GM18861 (cell line): ENCODE data around the gene SPDYE4.

Experiments
- ATAC-seq: cut with Tn5 transposase; IDR thresholded peaks from one replicate; pipeline ENCODE4 v1.9.1; 2021; ENCODE audit not compliant: unreplicated experiment

Gene SPDYE4

DNA sequence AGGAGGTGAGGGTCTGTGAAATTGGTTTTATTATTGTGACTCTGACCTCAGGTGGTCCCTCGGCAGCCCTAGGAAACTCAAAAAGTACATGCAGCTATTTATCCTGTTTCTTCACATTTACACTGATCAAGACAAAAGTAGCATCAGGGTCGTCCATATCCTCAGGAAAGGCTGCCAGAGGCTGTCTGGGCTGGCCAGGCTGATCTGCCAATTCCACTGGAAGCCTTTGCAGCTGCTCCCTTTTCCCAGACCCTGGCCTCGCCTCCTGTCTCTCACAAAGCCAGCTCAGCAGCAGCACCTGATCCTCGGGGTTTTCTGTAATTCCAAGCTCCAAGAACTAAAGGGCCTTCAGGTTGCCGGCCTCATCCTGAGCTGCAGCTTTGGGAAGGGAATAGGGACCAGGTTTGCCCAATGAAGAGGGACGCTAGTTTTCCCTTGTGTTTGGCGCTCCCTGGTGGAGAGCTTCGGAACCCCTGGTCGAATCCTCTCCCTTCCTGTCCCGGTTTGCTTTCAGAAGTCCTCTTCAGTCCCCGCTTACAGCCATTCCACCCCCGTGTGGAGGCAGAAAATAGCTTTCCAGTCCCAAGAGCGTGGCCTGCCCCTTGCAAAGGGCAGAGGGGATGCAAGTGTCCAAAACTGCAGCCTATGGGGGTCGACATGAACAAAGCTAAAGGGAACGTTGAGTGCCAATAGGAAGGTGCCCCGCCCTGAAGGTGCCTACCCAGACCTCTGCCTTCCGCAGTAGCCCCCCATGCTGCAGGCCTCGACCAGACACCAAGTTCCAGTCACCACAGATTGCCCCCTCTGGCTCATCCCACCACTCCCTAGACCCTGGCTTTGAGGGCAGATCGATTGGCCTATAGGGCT lies 27.4 kb upstream of the SPDYE4 start:
- no peak for ATAC-seq

DNA sequence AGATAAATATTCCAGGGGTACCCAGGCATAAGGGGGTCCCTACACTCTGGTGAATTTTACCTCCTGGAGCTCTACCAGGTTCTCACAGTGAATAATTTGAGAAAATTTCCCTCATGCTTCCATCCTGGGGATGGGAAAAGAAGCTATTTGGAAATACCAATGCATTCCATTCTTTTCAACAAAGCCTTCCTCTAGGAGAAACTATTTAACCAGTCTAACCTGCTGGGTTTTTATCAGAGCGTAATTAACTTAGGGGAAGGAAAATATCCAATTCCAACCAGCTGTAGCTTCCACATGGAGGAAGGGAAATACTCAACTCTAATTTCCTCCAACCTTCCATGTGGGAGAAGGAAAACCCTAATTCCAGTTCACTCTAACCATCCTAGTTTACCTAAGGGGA lies 23.8 kb upstream of the SPDYE4 start:
- ATAC-seq, result no peak

DNA sequence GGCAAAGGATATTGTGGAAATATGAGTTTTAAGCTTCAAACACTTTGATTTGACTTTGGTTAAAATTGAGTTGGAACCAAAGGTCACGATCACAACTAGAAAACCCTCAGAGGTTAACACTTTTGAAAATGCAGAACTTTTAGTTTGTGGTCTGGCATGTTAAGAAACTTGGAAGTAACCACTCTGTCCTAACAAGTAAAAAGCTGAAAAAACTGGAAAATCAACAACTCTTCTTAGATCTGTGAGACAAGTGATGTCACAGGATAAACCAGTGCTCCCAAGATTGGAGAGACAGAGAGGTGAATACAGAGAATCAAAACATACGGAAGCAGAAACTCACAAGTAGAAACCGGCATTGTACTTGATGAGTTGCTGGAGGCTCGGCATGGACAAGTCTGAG lies 23.4 kb upstream of the SPDYE4 start:
- ATAC-seq, result no peak

DNA sequence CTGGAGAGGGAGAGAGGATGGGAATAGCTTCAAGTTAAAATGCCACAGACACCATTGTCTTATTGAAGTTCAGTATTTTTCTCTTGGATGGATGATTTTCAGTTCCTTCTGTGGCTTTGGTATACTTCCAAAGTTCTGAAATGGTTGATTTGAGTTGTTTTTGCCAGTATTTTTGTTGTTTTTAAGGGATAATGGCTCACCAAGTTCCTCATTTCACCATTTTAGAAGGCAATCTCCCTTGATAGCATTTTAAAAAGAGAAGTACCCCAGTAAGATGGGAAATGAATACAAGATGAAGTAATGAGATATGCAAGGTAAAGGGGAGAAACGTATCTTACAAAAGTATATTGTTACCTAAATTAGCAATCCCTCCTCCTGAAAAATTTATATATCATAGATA lies 18.5 kb upstream of the SPDYE4 start:
- no peak for ATAC-seq

DNA sequence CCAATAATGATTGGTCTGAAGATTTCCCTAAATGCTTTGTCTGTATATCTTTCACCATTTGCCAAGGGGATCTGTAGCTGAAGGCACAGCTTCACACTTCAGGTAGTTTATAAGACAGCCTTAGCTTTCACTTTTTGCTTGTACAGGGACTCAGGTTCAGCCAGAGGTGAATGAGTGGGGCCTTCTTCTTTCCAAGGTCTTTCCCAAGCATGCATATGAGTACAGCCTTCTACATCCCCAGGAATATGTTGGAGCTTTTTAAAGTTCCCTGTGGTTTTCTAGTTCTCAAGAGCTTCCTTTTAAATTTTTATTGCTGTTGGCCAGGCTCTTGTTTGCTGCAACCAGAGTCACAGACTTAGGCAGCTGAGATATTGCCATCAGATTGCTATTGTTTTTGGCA lies 17.9 kb upstream of the SPDYE4 start:
- no peak for ATAC-seq

DNA sequence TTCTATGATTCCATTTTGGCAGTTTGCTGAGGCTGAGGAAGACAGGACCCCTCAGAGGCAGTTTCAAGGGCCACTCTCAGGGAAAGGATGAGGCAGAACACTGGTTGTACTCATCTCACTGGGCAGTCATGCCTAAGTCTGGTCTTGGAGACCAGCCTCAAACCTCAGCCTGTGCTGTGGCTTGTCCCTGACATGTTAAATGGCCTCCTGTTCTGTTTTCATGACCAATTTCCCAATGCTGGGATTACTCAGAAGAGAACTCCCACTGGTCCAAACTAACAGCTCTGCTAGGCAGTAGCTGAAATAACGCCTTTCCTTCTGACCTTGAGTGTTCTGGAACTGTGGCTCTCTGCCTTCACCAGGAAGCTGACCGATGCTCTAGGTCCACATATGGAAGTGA lies 8.4 kb upstream of the SPDYE4 start:
- no peak for ATAC-seq

DNA sequence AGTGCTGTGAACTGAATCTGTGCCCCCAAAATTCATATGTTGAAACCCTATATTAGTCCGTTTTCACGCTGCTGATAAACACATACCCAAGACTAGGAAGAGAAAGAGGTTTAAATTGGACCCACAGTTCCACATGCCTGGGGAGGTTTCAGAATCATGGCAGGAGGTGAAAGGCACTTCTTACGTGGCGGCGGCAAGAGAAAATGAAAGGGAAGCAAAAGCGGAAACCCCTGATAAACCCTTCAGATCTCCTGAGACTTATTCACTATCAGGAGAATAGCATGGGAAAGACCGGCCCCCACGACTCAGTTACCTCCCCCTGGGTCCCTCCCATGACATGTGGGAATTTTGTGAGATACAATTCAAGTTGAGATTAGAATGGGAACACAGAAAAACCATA lies 3.7 kb upstream of the SPDYE4 start:
- ATAC-seq, result no peak

DNA sequence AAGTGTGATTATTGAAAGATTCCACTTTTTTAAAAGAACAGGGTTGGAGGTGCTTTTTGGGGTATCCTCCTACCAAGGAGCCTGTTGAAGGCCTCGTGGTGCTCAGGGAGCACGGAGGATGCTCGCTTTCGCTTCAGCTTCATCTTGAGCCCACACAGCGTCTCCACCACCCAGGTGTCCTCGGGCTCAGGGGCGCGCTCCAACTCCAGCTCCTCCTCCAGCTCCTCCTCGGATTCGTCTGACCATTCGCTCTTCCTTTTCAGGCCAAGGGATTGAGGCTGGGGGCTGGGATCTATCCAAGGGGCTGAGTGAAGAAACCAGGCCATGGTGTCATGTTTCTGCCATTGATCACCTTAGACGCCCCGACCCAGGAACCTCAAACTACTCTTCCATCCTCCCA lies 1.2 kb downstream of the SPDYE4 start:
- ATAC-seq, result no peak

DNA sequence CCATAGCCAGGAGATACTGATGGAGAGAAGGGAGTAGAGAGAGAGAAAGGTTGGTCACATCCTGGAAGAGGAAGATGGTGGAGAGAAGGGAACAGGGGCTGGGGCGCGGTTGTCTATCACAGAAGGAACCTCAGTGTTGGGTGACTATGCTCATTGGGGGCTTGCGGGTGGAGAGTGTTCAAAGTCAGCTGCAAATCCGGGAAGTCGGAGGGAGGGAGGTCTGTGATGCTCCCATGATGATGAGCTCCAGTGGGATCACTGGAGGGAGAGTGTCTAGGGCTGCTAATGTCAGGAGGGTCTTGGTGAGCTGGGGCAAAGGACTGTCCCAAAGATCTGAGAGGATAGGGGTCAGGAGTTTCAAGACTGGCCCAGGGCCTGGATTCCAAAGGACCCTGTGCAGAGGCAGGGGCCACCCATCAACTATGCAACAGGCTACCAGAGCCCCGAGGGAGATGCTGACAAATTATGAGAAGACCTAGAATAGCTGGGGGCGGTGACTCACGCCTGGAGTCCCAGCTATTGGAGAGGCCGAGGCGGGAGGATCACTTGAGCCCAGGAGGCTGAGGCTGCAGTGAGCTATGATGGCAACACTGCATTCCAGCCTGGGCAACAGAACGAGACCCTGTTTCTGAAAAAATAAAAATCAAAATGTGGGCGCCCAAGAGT lies 2.6 kb downstream of the SPDYE4 start:
- no peak for ATAC-seq

DNA sequence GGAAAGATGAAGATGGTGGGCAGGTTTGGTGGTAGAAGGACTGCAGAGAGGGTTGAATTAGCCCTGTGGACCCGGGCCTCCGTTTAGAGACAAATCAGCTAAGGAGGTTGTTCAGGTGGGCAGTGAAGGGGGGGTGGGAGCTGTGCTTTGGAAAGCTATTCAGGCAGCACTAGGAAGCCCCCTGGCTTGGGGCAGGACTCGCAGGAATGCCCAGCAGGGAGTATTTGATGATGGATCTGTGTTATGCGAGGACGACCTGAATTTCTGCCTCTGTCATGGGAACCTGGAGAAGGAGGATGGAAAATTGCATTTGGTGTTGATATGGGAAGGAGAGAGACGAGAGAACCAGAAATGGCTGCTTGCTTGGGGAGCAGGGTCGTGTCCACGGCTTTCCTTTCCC lies 3.5 kb downstream of the SPDYE4 start:
- ATAC-seq, result no peak

DNA sequence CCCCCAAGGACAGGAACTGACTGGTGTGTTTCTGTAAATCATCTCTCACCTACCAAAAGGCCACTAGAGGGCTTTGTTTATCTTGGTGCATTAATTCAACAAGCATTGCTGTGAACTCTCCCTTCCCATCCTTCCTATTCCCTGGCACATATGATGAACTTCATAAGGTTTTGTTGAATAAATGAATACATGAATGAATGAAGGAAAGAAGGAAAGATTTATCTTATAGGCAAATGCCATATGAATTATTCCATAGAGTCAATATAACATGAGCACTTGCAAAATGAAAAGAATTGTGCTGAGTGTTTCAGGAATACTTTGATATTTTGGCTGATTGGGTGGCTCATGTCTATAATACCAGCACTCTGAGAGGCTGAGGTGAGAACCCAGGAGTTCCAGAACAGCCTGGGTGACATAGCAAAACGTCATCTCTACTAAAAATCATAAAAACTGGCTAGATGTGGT lies 4.3 kb downstream of the SPDYE4 start:
- no peak for ATAC-seq

DNA sequence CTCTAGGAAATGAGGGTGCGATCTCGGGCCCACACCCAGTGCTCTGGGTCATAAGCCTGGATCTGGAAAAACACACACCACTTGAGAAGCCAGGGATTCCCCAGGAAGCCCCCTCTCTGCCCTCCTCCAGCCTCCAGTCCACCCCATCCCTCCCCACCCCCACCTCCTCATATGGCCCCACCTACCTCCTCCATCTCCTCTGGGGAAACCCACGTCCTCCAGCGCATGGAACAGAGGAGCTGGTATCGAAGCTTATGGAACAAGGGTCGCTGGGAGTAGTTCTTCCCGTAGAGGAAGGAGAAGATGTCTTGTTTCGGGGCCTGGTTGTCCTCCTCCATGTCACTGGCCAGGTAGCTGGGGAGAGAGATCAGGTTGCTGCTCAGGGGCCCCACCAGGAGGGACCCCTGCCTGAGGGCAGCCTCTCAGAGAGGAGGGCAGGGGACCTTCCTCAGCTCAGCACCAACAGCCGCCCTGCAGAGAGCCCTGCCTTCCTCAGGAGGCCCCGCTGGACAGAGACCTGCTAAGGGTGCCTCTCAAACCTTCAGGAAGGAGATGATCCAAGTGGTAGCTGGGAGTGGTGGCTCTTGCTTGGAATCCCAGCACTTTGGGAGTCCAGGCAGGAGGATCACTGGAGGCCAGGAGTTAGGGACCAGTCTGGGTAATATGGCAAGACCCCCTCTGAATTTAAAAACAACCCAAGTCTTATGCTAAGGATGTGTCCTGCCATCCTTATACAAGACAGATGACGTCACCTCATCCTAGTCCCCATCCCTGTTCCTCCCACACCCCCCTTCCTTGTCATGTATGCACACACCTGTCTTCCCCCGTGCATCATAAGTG lies 5.0 kb downstream of the SPDYE4 start:
- no peak for ATAC-seq

DNA sequence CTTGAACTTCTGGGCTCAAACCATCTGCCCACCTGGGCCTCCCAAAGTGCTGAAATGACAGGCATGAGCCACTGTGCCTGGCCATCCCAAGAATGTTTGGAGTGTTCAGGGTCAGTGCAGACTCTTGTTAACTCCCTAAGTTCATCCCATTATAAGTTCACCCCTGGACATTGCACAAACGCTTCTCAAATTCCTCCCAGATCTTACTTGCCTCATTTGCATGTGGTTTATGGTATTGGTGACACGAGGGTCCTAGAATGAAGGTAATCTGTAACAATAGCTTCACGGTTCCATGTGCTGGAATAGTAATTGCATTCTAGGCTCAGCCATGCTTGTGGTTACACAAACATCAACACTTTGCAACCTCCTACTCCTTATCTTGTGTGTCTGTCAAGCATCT lies 8.7 kb downstream of the SPDYE4 start:
- no peak for ATAC-seq

DNA sequence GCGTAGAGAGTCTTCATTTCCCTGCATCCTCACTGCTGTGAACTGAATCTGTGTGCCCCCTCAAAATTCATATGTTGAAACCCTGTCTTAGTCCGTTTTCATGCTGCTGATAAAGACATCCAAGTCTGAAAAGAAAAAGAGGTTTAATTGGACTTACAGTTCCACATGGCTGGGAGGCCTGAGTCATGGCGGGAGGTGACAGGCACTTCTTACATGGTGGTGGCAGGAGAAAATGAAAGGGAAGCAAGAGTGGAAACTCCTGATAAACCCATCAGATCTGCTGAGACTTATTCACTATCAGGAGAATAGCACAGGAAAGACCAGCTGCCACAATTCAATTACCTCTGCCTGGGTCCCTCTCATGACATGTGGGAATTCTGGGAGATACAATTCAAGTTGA lies 10.6 kb downstream of the SPDYE4 start:
- ATAC-seq, result no peak

DNA sequence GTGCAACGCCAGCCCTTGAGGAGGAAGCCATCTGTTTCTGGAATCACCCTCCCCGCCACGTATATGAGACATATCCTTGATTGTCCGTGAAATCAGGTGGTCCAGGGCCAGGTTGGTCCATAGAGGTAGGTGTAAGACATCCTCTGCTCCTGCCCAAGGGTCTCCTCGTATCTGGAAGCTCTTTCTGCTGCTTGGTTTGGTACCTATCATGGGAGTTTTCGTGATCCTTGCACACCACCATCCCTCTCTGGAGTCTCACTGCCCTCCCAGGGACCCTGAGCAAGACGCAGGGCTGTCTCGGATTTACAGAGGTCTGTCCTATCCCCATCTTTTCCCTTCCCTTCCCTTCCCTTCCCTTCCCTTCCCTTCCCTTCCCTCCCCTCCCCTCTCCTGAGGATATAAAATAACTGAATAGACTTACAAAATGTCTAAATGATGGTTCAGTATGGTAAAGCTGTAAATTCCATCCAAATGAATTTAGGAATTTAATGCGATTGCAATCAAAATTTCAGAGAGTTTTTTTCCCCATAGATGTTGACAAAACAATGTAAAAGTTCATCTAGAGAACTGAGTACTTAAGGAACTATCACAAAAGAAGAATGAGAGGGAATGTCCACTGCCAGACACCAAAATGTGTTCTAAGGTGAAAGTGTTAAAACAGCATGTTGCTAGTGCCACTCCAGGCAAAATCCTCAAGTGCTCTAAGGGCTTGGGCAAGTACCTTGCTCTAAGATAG lies 11.7 kb downstream of the SPDYE4 start:
- ATAC-seq, result no peak

DNA sequence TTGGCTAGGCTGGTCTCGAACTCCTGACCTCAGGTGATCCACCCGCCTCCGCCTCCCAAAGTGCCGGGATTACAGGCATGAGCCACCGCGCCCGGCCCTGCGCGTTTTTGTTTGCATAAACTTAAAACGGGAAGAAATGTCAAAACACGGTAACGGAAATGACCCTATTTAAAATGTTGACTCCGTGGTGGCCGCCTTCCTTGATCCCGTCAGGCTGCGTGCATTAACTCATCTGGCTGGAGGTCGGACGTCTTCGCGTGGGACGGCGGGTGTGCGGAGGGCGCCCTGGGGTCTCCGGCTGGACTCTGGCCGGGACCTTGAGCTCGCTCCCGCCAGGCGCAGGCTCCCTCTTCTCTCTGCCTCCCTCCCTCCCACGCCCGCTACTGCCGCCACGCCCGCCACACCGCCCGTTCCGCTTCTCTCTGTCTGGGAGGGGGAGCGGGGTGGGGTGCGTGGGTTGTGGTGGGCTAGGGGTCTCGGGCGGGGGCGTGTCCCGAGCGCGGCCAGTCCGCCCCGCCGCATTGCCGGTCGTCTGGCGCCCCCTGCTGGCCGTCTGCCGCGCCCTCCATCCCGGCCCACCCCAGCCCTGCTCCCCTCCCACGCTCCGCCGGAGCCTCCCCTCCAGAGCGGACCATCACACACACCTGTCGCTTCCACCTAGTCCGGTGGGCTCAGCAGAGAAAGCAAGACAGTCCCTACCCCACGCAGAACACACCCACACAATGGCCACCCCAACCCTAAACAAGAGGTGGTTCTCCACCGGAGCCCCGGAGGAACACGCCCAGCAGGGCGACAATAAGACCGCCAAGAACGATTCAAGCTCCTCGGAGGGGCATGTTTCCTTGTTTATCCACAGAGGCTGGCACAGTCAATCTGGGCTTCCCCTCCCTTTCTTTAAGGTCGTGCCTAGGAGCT lies 12.5 kb downstream of the SPDYE4 start:
- no peak for ATAC-seq

DNA sequence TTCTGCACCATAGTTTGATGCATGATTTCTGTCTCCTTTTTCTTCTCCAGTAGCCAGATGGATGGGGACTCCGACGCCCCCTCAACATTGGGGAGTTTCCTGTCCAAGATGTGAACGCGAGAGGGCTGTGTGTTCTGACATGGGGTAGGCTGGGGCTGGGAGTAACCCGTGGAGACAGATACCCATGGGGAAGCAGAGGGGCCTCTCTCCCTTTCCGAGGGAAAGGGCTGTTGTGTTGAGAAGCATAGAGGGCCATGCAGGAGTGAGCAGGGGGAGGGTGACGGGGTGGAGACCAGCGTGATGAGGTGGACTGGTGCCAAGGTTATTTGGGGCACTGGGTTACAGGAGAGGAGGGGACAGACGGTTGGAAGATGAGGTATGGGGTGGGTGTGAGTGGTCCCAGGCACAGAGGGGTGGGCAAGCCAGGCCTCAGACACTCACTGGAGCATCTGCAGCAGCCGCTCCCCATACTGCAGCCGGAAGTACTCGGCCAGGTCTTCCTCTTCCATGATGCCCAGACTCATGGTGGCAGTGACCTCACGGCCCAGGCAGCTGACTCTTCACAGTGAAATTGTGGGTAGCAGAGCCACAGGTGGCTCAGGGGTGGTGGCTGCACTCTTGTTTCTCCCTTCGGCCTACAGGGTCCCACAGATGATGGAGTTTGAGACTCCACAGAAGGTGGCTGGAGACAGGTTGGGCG lies 14.1 kb downstream of the SPDYE4 start:
- no peak for ATAC-seq

DNA sequence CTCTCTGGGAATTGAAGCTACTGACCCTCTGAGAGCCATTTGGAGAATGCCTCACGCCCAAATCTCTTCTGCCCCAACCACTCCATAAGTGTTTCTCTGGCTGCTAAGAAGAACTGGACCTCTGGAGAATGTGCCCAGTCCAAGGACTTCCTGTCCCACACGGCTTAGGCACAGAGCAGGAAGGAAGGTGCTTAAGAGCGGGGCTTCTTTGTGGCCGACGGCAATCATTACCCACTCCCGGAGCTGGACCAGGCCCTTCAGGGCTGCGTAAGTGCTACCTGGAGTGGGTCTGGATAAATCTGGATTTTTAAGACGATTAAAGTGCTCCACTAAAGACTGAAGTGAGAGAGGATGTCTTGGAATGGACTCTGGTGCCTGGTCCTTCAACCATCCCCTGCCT lies 15.5 kb downstream of the SPDYE4 start:
- no peak for ATAC-seq

DNA sequence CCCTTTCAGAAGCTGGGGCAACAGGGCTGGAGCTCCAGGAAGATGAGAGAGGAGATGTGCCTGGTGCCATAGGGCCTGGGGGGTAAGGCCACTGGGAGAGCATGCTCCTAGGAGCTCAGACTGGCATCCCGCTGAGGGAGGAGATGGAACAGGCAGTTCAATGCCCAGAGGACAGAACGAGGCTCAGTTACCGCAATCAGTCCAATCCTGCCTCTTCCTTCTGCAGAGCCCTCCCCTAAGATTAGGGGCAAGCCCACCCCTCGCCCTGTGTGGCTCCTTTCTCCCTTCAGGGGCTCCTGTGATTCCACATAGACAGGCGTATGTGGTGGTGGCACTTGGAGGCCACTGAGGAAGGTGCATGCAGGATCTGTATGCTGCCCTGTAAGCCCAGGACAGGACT lies 16.1 kb downstream of the SPDYE4 start:
- ATAC-seq, result no peak
